SU-DHL-6 (cell line): ENCODE results near the gene TULP3.

ENCODE experiments used
- H2AFZ ChIP-seq: fragments of 200-600 bp; sonication (generic); 2 replicates; pipeline ENCODE4 v1.6.1; 2014; ENCODE audit warnings: low read depth, mild to moderate bottlenecking, moderate library complexity, mixed read lengths, antibody characterized with exemption, low read length; ENCODE audit not compliant: severe bottlenecking
- H3F3A ChIP-seq: fragments of 200-600 bp; shearing (Covaris generic); 2 replicates; pipeline ENCODE4 v1.6.0; 2016; ENCODE audit warnings: antibody characterized with exemption, mild to moderate bottlenecking; ENCODE audit not compliant: insufficient read depth
- H3K27ac ChIP-seq: fragments of 200-600 bp; sonication (generic); 2 replicates; pipeline ENCODE4 v1.5.1; 2016; ENCODE audit warnings: low read depth, mild to moderate bottlenecking, low read length, moderate library complexity, mixed read lengths
- H3K27me3 ChIP-seq: fragments of 200-600 bp; sonication (generic), shearing (Covaris generic); 2 replicates; pipeline ENCODE4 v1.6.0; 2014; ENCODE audit warnings: mild to moderate bottlenecking, low read length
- H3K36me3 ChIP-seq: fragments of 200-600 bp; sonication (generic); 2 replicates; pipeline ENCODE4 v1.6.1; 2014; ENCODE audit warnings: mild to moderate bottlenecking, low read length, mixed read lengths
- H3K4me2 ChIP-seq: fragments of 300-600, 200-600 bp; shearing (Covaris generic), sonication (generic); 2 replicates; pipeline ENCODE4 v1.6.0; 2014; ENCODE audit warnings: low read length, low read depth, mild to moderate bottlenecking; ENCODE audit not compliant: poor library complexity, severe bottlenecking
- H3K4me3 ChIP-seq: fragments of 200-600 bp; sonication (generic); 2 replicates; pipeline ENCODE4 v1.5.1; 2014; ENCODE audit warnings: antibody characterized with exemption, low read length, mild to moderate bottlenecking, mixed read lengths; ENCODE audit not compliant: insufficient read depth, poor library complexity, severe bottlenecking
- H3K79me2 ChIP-seq: fragments of 200-600 bp; sonication (generic); 2 replicates; pipeline ENCODE4 v1.6.1; 2014; ENCODE audit warnings: mild to moderate bottlenecking, low read length, moderate library complexity; ENCODE audit not compliant: insufficient read depth
- H3K9ac ChIP-seq: fragments of 200-600 bp; sonication (generic); 2 replicates; pipeline ENCODE4 v1.7.0; 2014; ENCODE audit warnings: mild to moderate bottlenecking, low read length
- H3K9me2 ChIP-seq: fragments of 200-600 bp; sonication (generic); replicated peaks from 2 replicates; pipeline ENCODE4 v1.6.1; 2014; ENCODE audit warnings: low read length; ENCODE audit not compliant: insufficient read depth
- H3K9me3 ChIP-seq: fragments of 200-600 bp; sonication (generic); 2 replicates; pipeline ENCODE4 v1.6.1; 2014; ENCODE audit warnings: low read length, mixed read lengths; ENCODE audit not compliant: insufficient read depth
- H4K20me1 ChIP-seq: fragments of 200-600 bp; sonication (generic); 2 replicates; pipeline ENCODE4 v1.6.1; 2014; ENCODE audit warnings: low read depth, mild to moderate bottlenecking, antibody characterized with exemption, low read length, moderate library complexity, mixed read lengths
- CTCF ChIP-seq: fragments of 200-600 bp; sonication (generic); IDR thresholded peaks from one replicate; pipeline ENCODE4 v1.5.1; 2017; ENCODE audit warnings: antibody characterized with exemption, mild to moderate bottlenecking, low read length, moderate library complexity; ENCODE audit not compliant: insufficient read depth, poor library complexity, severe bottlenecking
- EZH2phosphoT487 ChIP-seq: fragments of 200-600 bp; sonication (generic), shearing (Covaris generic); conservative IDR thresholded peaks from 2 replicates; pipeline ENCODE4 v1.6.1; 2018; ENCODE audit warnings: mild to moderate bottlenecking, antibody characterized with exemption, low read length, moderate library complexity, mixed read lengths

The TULP3 gene

GRCh38 chr12:2974560-2974971, 83.9 kb downstream of the TULP3 start:
- H4K20me1 ChIP-seq: no peaks in the 10 kb centered on the region
- TF ChIP-seq EZH2phosphoT487: no peak
- TF ChIP-seq CTCF: no peak
- H3K9me3 ChIP-seq: no peaks in the 10 kb centered on the region
- no peaks in the 10 kb centered on the region for H3F3A ChIP-seq
- H3K27me3 ChIP-seq: no peaks in the 10 kb centered on the region
- H3K4me2 ChIP-seq: no peak overlapping the region
- H3K4me3 ChIP-seq: no peak overlapping the region
- no peak overlapping the region for H2AFZ ChIP-seq
- no peak overlapping the region for H3K27ac ChIP-seq
- H3K79me2 ChIP-seq: peaks cover 6% of the 10 kb centered on the region; the same call in 1 of the 2 replicates
- no peaks in the 10 kb centered on the region for H3K9me2 ChIP-seq
- H3K36me3 ChIP-seq: no peaks in the 10 kb centered on the region
- no peak overlapping the region for H3K9ac ChIP-seq

GRCh38 chr12:2976581-2976996, 85.9 kb downstream of the TULP3 start:
- Histone ChIP-seq H3K27ac (no peak overlapping the region), H3K79me2 (peaks cover 6% of the 10 kb centered on the region; the same call in 1 of the 2 replicates), H4K20me1 (no peaks in the 10 kb centered on the region), H2AFZ (no peak overlapping the region), H3K4me2 (no peak overlapping the region), H3K36me3 (no peaks in the 10 kb centered on the region), H3K4me3 (no peak overlapping the region), H3K9me3 (no peaks in the 10 kb centered on the region), H3K9ac (no peak overlapping the region), H3K27me3 (no peaks in the 10 kb centered on the region), H3F3A (no peaks in the 10 kb centered on the region), H3K9me2 (no peaks in the 10 kb centered on the region)
- TF ChIP-seq CTCF (no peak), EZH2phosphoT487 (no peak)

- Histone ChIP-seq H3F3A (no peaks in the 10 kb centered on the region), H3K36me3 (no peaks in the 10 kb centered on the region), H4K20me1 (no peaks in the 10 kb centered on the region), H2AFZ (no peak overlapping the region), H3K27ac (no peak overlapping the region), H3K27me3 (no peaks in the 10 kb centered on the region), H3K4me3 (no peak overlapping the region), H3K9me2 (no peaks in the 10 kb centered on the region), H3K9ac (no peak overlapping the region), H3K4me2 (no peak overlapping the region), H3K9me3 (no peaks in the 10 kb centered on the region), H3K79me2 (peaks cover 3% of the 10 kb centered on the region; the same call in 1 of the 2 replicates)
- TF ChIP-seq EZH2phosphoT487: no peak
- no peak for TF ChIP-seq CTCF
Observed at GRCh38 chr12:2977776-2978175, 87.1 kb downstream of the TULP3 start.

GRCh38 chr12:2979806-2980205, 89.1 kb downstream of the TULP3 start:
- H3F3A ChIP-seq: no peaks in the 10 kb centered on the region
- no peak overlapping the region for H3K9ac ChIP-seq
- H2AFZ ChIP-seq: no peak overlapping the region
- no peak overlapping the region for H3K4me3 ChIP-seq
- no peaks in the 10 kb centered on the region for H4K20me1 ChIP-seq
- no peak overlapping the region for H3K4me2 ChIP-seq
- H3K9me3 ChIP-seq: no peaks in the 10 kb centered on the region
- no peaks in the 10 kb centered on the region for H3K27me3 ChIP-seq
- no peak for TF ChIP-seq CTCF
- TF ChIP-seq EZH2phosphoT487: no peak
- H3K27ac ChIP-seq: no peak overlapping the region
- H3K9me2 ChIP-seq: no peaks in the 10 kb centered on the region
- no peaks in the 10 kb centered on the region for H3K79me2 ChIP-seq
- H3K36me3 ChIP-seq: no peaks in the 10 kb centered on the region
